Kidney (tissue), 14 donors: ENCODE results near the gene BTG1. TPM values are rescaled to one million over a fixed set of nuclear protein-coding genes. Genes with fewer than 3 reads are reported as not detected.

Source experiments
- DNase-seq, 5 donors: peaks; one replicate each; pipeline ENCODE4 v3.0.0-alpha.2; 2013 to 2020
- FAIRE-seq: peaks from 2 replicates; lab custom pipeline; 2012; peaks lifted over from hg19 to GRCh38; lab: Jason Lieb, UNC
- H3K27ac ChIP-seq, 2 donors: one replicate each; pipeline ENCODE4 v1.7.0; 2013; ENCODE audit warnings: low read depth in 2 of 2, low read length in 2 of 2, inconsistent platforms in 1 of 2
- H3K27me3 ChIP-seq: one replicate; pipeline ENCODE4 v1.7.1; 2013; ENCODE audit warnings: low read length, inconsistent platforms; ENCODE audit not compliant: control insufficient read depth, insufficient read depth
- H3K36me3 ChIP-seq, 3 donors: one replicate each; pipeline versions ENCODE4 v1.7.0 to v1.7.1; 2013; ENCODE audit warnings: low read length in 3 of 3, control low read depth in 1 of 3, inconsistent platforms in 1 of 3; ENCODE audit not compliant: insufficient read depth in 3 of 3, control insufficient read depth in 2 of 3
- H3K4me1 ChIP-seq, 3 donors: one replicate each; pipeline versions ENCODE4 v1.7.0 to v1.7.1; 2013; ENCODE audit warnings: low read length in 3 of 3, inconsistent platforms in 1 of 3, low read depth in 1 of 3; ENCODE audit not compliant: control insufficient read depth in 2 of 3, insufficient read depth in 2 of 3
- H3K4me3 ChIP-seq, 3 donors: one replicate each; pipeline versions ENCODE4 v1.7.0 to v1.8.1; 2013; ENCODE audit warnings: low read length in 3 of 3, control low read depth in 1 of 3, inconsistent platforms in 1 of 3
- H3K9ac ChIP-seq, 3 donors: one replicate each; pipeline versions ENCODE4 v1.7.0 to v1.7.1; 2013; ENCODE audit warnings: low read length in 3 of 3, control low read depth in 1 of 3, inconsistent platforms in 1 of 3
- H3K9me3 ChIP-seq, 3 donors: one replicate each; pipeline versions ENCODE4 v1.7.0 to v1.7.1; 2013; ENCODE audit warnings: low read length in 3 of 3, control low read depth in 1 of 3, inconsistent platforms in 1 of 3; ENCODE audit not compliant: control insufficient read depth in 2 of 3, insufficient read depth in 1 of 3
- intact Hi-C: fragments of 100-400 bp; cut with DNase I; formaldehyde crosslinking; loops from one replicate; pipeline ENCODE4 v1.11.1; 2022
- polyA plus RNA-seq: library from polyadenylated mRNA; stranded (reverse); fragments of 350-450 nt; fragmentation: Illumina TruSeq; extraction: RNeasy Lipid Tissue Mini Kit (QIAGEN cat#74804); gene quantifications from one replicate; pipeline ENCODE4 v1.2.3, GENCODE V29; 2014; ENCODE audit warnings: low read depth, low replicate concordance; ENCODE audit not compliant: insufficient read depth
- total RNA-seq: library from RNA; stranded (reverse); fragmentation: NEBNext Ultra II Directional; extraction: Animal tissue kit (Norgen Biotek cat#: 25700); gene quantifications from one replicate; pipeline ENCODE4 v1.2.1, GENCODE V29; 2021
- TF ChIP-seq, protein P1 (sequence below): IDR thresholded peaks from 3 replicates; pipeline ENCODE4 v1.5.1; 2012; ENCODE audit warnings: mild to moderate bottlenecking, moderate library complexity, borderline replicate concordance; ENCODE audit not compliant: insufficient read depth; ENCODE audit errors: extremely low read depth
- donor health status: control.
- donor health status: control.
- donor health status: control.
- donor health status: control.
- donor health status: control.
- donor health status: DM: yes; HTN: yes; CAD: no.
- donor health status: Normal renal cell carcinoma (clear cell type).

The BTG1 gene
- total and polyA plus RNA-seq, 2 donors from 2014 or later = 59.9 to 173 TPM

DNA sequence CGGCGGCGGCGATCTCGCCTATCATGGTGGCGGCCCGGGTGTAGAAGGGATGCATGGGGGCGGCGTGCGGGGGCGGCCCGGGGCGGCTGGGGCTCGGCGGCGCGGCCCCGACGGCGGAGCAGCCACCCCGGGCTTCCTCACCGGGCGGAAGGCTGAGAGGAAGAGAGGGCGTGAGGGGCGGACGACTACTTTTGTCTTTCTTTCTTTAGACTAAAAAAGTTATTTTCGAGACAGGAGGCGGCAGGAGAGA, 240 bp downstream of the BTG1 start:
- Histone ChIP-seq H3K27ac (peak overlapping the region; percentile 98 to 99), H3K9ac (peak overlapping the region; percentile 84 to 97 (median 96))
- FAIRE-seq = no peak

DNA sequence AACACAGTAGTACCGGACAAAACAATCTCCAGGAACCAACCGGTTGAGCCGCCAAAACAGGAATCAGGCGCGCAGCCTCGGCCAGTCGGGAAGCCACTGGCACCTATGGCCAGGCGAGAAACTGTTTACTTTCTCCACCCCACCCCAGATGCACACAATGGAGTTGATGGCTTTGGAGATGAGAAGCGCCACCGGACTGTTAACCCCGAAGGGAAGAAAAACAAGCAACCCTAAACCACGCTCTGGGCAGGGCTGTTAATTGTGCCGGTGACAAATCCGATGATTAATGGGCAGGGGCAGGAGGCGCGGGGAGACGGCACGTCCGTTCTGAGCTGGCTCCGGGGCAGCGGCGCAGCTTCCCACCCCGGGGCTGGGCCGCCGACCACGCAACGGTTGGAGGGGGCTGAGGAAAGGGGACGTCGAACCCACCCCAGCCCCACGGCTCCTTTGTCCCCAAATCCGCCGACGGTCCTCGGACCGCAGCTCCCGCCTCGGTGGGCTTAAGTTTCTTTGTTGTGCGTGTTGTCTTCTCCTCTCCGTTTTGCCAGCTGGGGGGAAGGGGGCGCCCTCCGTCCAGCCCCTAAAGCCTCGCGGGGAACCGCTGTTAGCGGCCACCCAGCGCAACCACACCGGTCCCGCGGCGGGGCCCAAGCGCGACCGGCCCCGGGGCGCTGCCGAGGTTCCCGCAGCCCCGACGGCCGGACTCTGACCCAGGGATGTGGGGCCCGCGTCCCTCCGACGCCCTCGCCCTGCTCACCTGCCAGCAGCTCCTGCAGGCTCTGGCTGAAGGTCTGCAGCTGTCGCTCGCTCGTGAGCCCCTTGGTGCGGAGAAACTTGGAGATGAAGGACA, 790 bp downstream of the BTG1 start:
- Histone ChIP-seq H3K27ac (peak overlapping the region; percentile 98 to 99), H3K4me1 (peaks cover 0 to under 1% (median 0%) of the 10 kb centered on the region in 3 donors), H3K9ac (peak overlapping the region; percentile 84 to 97 (median 96)), H3K9me3 (no peaks in the 10 kb centered on the region), H3K4me3 (peak overlapping the region; percentile 79 to 97 (median 89)), H3K36me3 (peaks cover 4 to 17% (median 12%) of the 10 kb centered on the region in 3 donors), H3K27me3 (no peaks in the 10 kb centered on the region)
- TF ChIP-seq, protein P1, sequence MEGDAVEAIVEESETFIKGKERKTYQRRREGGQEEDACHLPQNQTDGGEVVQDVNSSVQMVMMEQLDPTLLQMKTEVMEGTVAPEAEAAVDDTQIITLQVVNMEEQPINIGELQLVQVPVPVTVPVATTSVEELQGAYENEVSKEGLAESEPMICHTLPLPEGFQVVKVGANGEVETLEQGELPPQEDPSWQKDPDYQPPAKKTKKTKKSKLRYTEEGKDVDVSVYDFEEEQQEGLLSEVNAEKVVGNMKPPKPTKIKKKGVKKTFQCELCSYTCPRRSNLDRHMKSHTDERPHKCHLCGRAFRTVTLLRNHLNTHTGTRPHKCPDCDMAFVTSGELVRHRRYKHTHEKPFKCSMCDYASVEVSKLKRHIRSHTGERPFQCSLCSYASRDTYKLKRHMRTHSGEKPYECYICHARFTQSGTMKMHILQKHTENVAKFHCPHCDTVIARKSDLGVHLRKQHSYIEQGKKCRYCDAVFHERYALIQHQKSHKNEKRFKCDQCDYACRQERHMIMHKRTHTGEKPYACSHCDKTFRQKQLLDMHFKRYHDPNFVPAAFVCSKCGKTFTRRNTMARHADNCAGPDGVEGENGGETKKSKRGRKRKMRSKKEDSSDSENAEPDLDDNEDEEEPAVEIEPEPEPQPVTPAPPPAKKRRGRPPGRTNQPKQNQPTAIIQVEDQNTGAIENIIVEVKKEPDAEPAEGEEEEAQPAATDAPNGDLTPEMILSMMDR = no peak
- no peak for FAIRE-seq
- intact Hi-C loops = loop anchor here (10.0 kb wide), 1 partner anchor 430 kb away; no protein-coding TSS in a partner anchor
- peak; percentile 86 to 91 (median 86) for DNase-seq

More for the DNA sequence above, 240 bp downstream of the BTG1 start:
- intact Hi-C loops = loop anchor here (10.0 kb wide), 1 partner anchor 429 kb away; no protein-coding TSS in a partner anchor
- Histone ChIP-seq H3K4me3 (peak overlapping the region; percentile 79 to 97 (median 89)), H3K9me3 (no peaks in the 10 kb centered on the region), H3K4me1 (no peaks in the 10 kb centered on the region), H3K27me3 (no peaks in the 10 kb centered on the region), H3K36me3 (peaks cover 4 to 17% (median 9%) of the 10 kb centered on the region in 3 donors)
- no peak for DNase-seq
- TF ChIP-seq, protein P1 = no peak

DNA sequence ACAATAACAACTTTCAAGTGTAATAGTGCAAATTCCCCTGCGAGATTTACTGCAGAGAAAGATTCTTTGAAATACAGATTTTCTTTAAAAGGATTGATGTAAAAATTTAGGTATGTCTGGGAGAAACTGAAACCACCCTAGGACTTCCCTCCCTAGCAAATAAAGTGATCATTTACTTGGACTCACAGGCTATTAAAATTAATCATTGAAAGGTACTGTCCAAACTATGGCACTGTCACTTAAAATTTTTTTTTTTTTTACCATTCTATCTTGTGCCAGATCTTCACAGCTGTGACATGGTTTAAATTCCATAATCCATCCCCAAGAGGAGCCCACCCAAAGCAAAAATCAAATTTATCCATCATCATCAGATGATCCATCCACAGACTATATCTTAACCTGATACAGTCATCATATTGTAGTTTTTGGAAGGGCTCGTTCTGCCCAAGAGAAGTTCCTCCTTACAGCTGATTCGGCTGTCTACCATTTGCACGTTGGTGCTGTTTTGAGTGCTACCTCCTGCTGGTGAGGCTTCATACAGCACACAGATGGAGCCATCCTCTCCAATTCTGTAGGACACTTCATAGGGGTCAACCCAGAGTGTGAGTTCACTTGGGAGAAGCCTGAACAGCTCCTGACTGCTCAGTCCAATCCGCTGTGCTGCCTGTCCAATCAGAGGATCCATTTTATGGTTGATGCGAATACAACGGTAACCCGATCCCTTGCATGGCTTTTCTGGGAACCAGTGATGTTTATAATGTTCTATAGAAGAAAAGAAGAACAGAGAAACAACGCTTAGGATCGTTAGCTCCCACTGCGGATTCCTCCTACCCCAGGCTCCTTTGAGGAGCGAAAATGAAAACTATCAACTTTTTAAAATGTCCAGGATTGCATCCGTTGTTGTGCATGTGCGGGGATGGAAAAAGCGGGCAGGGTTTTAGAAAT, 1.7 kb downstream of the BTG1 start:
- Histone ChIP-seq H3K9ac (peak overlapping the region; percentile 84 to 97 (median 96)), H3K9me3 (no peaks in the 10 kb centered on the region), H3K4me1 (peaks cover 0 to 3% (median under 1%) of the 10 kb centered on the region in 3 donors), H3K27me3 (no peaks in the 10 kb centered on the region), H3K36me3 (peaks cover 4 to 17% (median 12%) of the 10 kb centered on the region in 3 donors), H3K27ac (peak overlapping the region; percentile 98 to 99), H3K4me3 (peak overlapping the region; percentile 79 to 97 (median 89))
- intact Hi-C loops = loop anchor here (10.0 kb wide), 1 partner anchor 431 kb away; no protein-coding TSS in a partner anchor
- peak; percentile 76 to 96 (median 88) for DNase-seq
- no peak for FAIRE-seq
- TF ChIP-seq, protein P1 = peak; percentile 68
